GM23248 (cell line): ENCODE measurements around the gene ARHGAP4. TPM values are rescaled to one million over a fixed set of nuclear protein-coding genes. Genes with fewer than 3 reads are reported as not detected.

ENCODE experiments used
- DNase-seq: peaks from one replicate; pipeline ENCODE4 v3.0.0-alpha.2; 2015
- H2AFZ ChIP-seq: fragments of 200-600 bp; sonication (generic); 2 replicates; pipeline ENCODE4 v1.6.1; 2016; ENCODE audit warnings: antibody characterized with exemption
- H3F3A ChIP-seq: fragments of 200-600 bp; sonication (generic); 2 replicates; pipeline ENCODE4 v1.6.1; 2016; ENCODE audit warnings: mild to moderate bottlenecking, antibody characterized with exemption, mixed run types; ENCODE audit not compliant: insufficient read depth
- H3K27ac ChIP-seq: fragments of 200-600 bp; sonication (generic); 2 replicates; pipeline ENCODE4 v1.5.1; 2016; ENCODE audit warnings: mild to moderate bottlenecking
- H3K27me3 ChIP-seq: fragments of 200-600 bp; sonication (generic); replicated peaks from 2 replicates; pipeline ENCODE4 v1.6.1; 2016; ENCODE audit warnings: mild to moderate bottlenecking; ENCODE audit not compliant: insufficient read depth
- H3K36me3 ChIP-seq: fragments of 200-600 bp; sonication (generic); 2 replicates; pipeline ENCODE4 v1.6.1; 2016; ENCODE audit warnings: low read depth, mild to moderate bottlenecking
- H3K4me1 ChIP-seq: fragments of 200-600 bp; sonication (generic); 2 replicates; pipeline ENCODE4 v1.6.1; 2016; ENCODE audit warnings: mild to moderate bottlenecking; ENCODE audit not compliant: insufficient read depth
- H3K4me2 ChIP-seq: fragments of 200-600 bp; sonication (generic); one replicate; pipeline ENCODE4 v1.6.1; 2016; ENCODE audit warnings: mild to moderate bottlenecking; ENCODE audit not compliant: unreplicated experiment
- H3K4me3 ChIP-seq: fragments of 200-600 bp; sonication (generic); 2 replicates; pipeline ENCODE4 v1.5.1; 2016; ENCODE audit warnings: mild to moderate bottlenecking
- H3K79me2 ChIP-seq: fragments of 200-600 bp; sonication (generic); 2 replicates; pipeline ENCODE4 v1.6.1; 2016; ENCODE audit warnings: mild to moderate bottlenecking; ENCODE audit not compliant: insufficient read depth
- H3K9ac ChIP-seq: fragments of 200-600 bp; sonication (generic); 2 replicates; pipeline ENCODE4 v1.6.1; 2016; ENCODE audit warnings: mild to moderate bottlenecking
- H3K9me2 ChIP-seq: fragments of 200-600 bp; sonication (generic); 2 replicates; pipeline ENCODE4 v1.6.1; 2016; ENCODE audit warnings: mixed run types, mild to moderate bottlenecking, moderate library complexity; ENCODE audit not compliant: insufficient read depth
- H3K9me3 ChIP-seq: fragments of 200-600 bp; sonication (generic); one replicate; pipeline ENCODE4 v1.6.1; 2017; ENCODE audit warnings: low read depth
- H4K20me1 ChIP-seq: fragments of 200-600 bp; sonication (generic); 2 replicates; pipeline ENCODE4 v1.6.0; 2016; ENCODE audit not compliant: insufficient read depth
- EZH2 ChIP-seq: fragments of 200-600 bp; sonication (generic); IDR thresholded peaks from 2 replicates; pipeline ENCODE4 v1.6.1; 2018; ENCODE audit warnings: antibody characterized with exemption, mild to moderate bottlenecking; ENCODE audit not compliant: insufficient read depth, poor library complexity, severe bottlenecking
- EZH2phosphoT487 ChIP-seq: fragments of 200-600 bp; sonication (generic); IDR thresholded peaks from 2 replicates; pipeline ENCODE4 v1.6.1; 2018; ENCODE audit warnings: antibody characterized with exemption, moderate library complexity, mild to moderate bottlenecking, low read depth; ENCODE audit not compliant: insufficient read depth
- WGBS, 2 experiments: methylation state at CpG; one replicate each; pipeline ENCODE4 v1.1.6; 2015 to 2017; ENCODE audit warnings: low lambda C conversion rate in 2 of 2, low coverage in 1 of 2; ENCODE audit errors: missing lambda C conversion rate in 2 of 2; 5-methylcytosine and 5-hydroxymethylcytosine counted together
- in situ Hi-C: fragments of 300-500 bp; cut with MboI; formaldehyde crosslinking; loops from 2 replicates; pipeline ENCODE4 v1.15.0; 2020
- polyA plus RNA-seq: library from polyadenylated mRNA; unstranded; fragments of >200 nt; fragmentation: Nextera tagmentation; extraction: Ambion mirVana; gene quantifications from 2 replicates; pipeline ENCODE4 v1.2.1, GENCODE V29; 2016
- total RNA-seq: library from RNA; depleted of rRNA; stranded (reverse); fragments of >200 nt; shearing (Covaris generic); gene quantifications from 2 replicates; pipeline ENCODE4 v1.2.3, GENCODE V29; 2014

ARHGAP4 gene
- total and polyA plus RNA-seq, 2 experiments from 2014 or later = 0.45 to 2.8 TPM

- Histone ChIP-seq H4K20me1 (no peaks in the 10 kb centered on the region), H2AFZ (no peak overlapping the region), H3K79me2 (no peaks in the 10 kb centered on the region), H3K27me3 (no peaks in the 10 kb centered on the region), H3K36me3 (no peaks in the 10 kb centered on the region), H3K27ac (no peak overlapping the region), H3K9ac (no peak overlapping the region), H3K4me1 (no peaks in the 10 kb centered on the region), H3K9me2 (no peaks in the 10 kb centered on the region), H3K9me3 (no peaks in the 10 kb centered on the region), H3K4me2 (no peak overlapping the region), H3K4me3 (no peak overlapping the region), H3F3A (0 out of 2 replicates have a peak, but pooled peaks cover 4% of the 10 kb centered on the region)
- in situ Hi-C loops = no loop called here
- 17 to 21% methylated on average over 9 to 14 of the region's 14 CpGs for WGBS, 2 experiments
- peak; percentile 60 for DNase-seq
- TF ChIP-seq EZH2 = no peak
- TF ChIP-seq EZH2phosphoT487 = no peak
These were observed 1.8 kb downstream of the ARHGAP4 start for GRCh38 chrX:153924149-153924861.

GRCh38 chrX:153922932-153923857 is 2.9 kb downstream of the ARHGAP4 start:
- Histone ChIP-seq H3K27me3 (no peaks in the 10 kb centered on the region), H3K4me3 (no peak overlapping the region), H3K79me2 (no peaks in the 10 kb centered on the region), H3K4me1 (no peaks in the 10 kb centered on the region), H3K9me2 (no peaks in the 10 kb centered on the region), H2AFZ (no peak overlapping the region), H3K36me3 (no peaks in the 10 kb centered on the region), H3F3A (no peaks in the 10 kb centered on the region), H3K27ac (no peak overlapping the region), H4K20me1 (no peaks in the 10 kb centered on the region), H3K4me2 (no peak overlapping the region), H3K9ac (no peak overlapping the region), H3K9me3 (no peaks in the 10 kb centered on the region)
- peak; percentile 56 for DNase-seq
- in situ Hi-C loops = no loop called here
- TF ChIP-seq EZH2 (no peak), EZH2phosphoT487 (no peak)
- WGBS, 2 experiments = 73 to 76% methylated on average over 18 to 20 of the region's 25 CpGs

- Histone ChIP-seq H3K27ac (no peak overlapping the region), H3K4me3 (no peak overlapping the region), H2AFZ (0 out of 2 replicates have a peak overlapping the region, but pooled peaks have one; percentile 48), H3K27me3 (no peaks in the 10 kb centered on the region), H4K20me1 (no peaks in the 10 kb centered on the region), H3K79me2 (no peaks in the 10 kb centered on the region), H3K9ac (no peak overlapping the region), H3K4me1 (no peaks in the 10 kb centered on the region), H3K9me3 (no peaks in the 10 kb centered on the region), H3F3A (no peaks in the 10 kb centered on the region), H3K4me2 (no peak overlapping the region), H3K9me2 (no peaks in the 10 kb centered on the region), H3K36me3 (no peaks in the 10 kb centered on the region)
- DNase-seq = peak; percentile 45
- 28 to 46% methylated on average over 12 to 24 of the region's 40 CpGs for WGBS, 2 experiments
- TF ChIP-seq EZH2 (no peak), EZH2phosphoT487 (no peak)
- in situ Hi-C loops = no loop called here
These were observed 4.3 kb downstream of the ARHGAP4 start for GRCh38 chrX:153921511-153922446.

GRCh38 chrX:153921070-153921469 is 5.0 kb downstream of the ARHGAP4 start:
- Histone ChIP-seq H3K9me2 (no peaks in the 10 kb centered on the region), H3K4me1 (no peaks in the 10 kb centered on the region), H3K4me3 (no peak overlapping the region), H3F3A (no peaks in the 10 kb centered on the region), H3K9ac (no peak overlapping the region), H4K20me1 (no peaks in the 10 kb centered on the region), H3K9me3 (no peaks in the 10 kb centered on the region), H3K27me3 (no peaks in the 10 kb centered on the region), H3K36me3 (no peaks in the 10 kb centered on the region), H2AFZ (0 out of 2 replicates have a peak overlapping the region, but pooled peaks have one; percentile 48), H3K79me2 (no peaks in the 10 kb centered on the region), H3K27ac (no peak overlapping the region), H3K4me2 (no peak overlapping the region)
- DNase-seq = peak; percentile 43
- 54 to 92% methylated on average over 4 to 8 of the region's 16 CpGs for WGBS, 2 experiments
- in situ Hi-C loops = no loop called here
- TF ChIP-seq EZH2phosphoT487 (no peak), EZH2 (no peak)
